ENCODE measurements around the gene PPARD. TPM values are rescaled to one million over a fixed set of nuclear protein-coding genes. Genes with fewer than 3 reads are reported as not detected.

The PPARD gene
- total and polyA plus RNA-seq, 2 of the 13 experiments (the other 11 are each of a cell fraction or from before 2014, with no cell fraction given), result 6.1 to 13.3 TPM

- TF ChIP-seq ETS1 (CRISPR knock-in tag; IDR thresholded peaks at IDR 0.05), result no peak
- TF ChIP-seq PREB (CRISPR knock-in tag; IDR thresholded peaks at IDR 0.05), result 0 out of 2 replicates have a peak, but pooled peaks have one; percentile 25
- TF ChIP-seq REL (CRISPR knock-in tag; conservative IDR thresholded peaks at IDR 0.05), result no peak
- TF ChIP-seq ZNF598 (CRISPR knock-in tag; IDR thresholded peaks at IDR 0.05; ENCODE audit: borderline replicate concordance), result no peak; the same call in 1 of the 2 replicates
- TF ChIP-seq RBAK (CRISPR knock-in tag; IDR thresholded peaks at IDR 0.05), result no peak
- TF ChIP-seq NCOA1 (CRISPR knock-in tag; IDR thresholded peaks at IDR 0.05), result no peak
- no peak for TF ChIP-seq TAF15 (IDR thresholded peaks at IDR 0.05; ENCODE audit: low read depth, low read length, poor library complexity, severe bottlenecking)
- peak; percentile 78 for TF ChIP-seq ZXDC (CRISPR knock-in tag; IDR thresholded peaks at IDR 0.05)
- no peak; the same call in 1 of the 2 replicates for TF ChIP-seq POGZ (CRISPR knock-in tag; IDR thresholded peaks at IDR 0.05)
- TF ChIP-seq HNF1A (IDR thresholded peaks at IDR 0.05; ENCODE audit: low read depth), result no peak
- no peak for TF ChIP-seq HNF1A (CRISPR knock-in tag; IDR thresholded peaks at IDR 0.05; ENCODE audit: borderline replicate concordance)
- TF ChIP-seq E2F1 (CRISPR knock-in tag; IDR thresholded peaks at IDR 0.05), result no peak; the same call in 1 of the 2 replicates
- TF ChIP-seq MYPOP (CRISPR knock-in tag; IDR thresholded peaks at IDR 0.05), result no peak; the same call in 1 of the 2 replicates
- 0 out of 2 replicates have a peak, but pooled peaks have one; percentile 14 for TF ChIP-seq ZNF841 (CRISPR knock-in tag; IDR thresholded peaks at IDR 0.05; ENCODE audit: borderline replicate concordance)
- TF ChIP-seq ZNF274 (CRISPR knock-in tag; IDR thresholded peaks at IDR 0.05), result no peak; the same call in 1 of the 2 replicates
- no peak for TF ChIP-seq HOXA5 (CRISPR knock-in tag; IDR thresholded peaks at IDR 0.05)
- TF ChIP-seq TRIM24 (CRISPR knock-in tag; IDR thresholded peaks at IDR 0.05), result no peak
Measured at GRCh38 chr6:35317483-35318195, 24.7 kb upstream of the PPARD start (continued).

Data from HepG2 (cell line).